H1 (cell line): ENCODE measurements around the gene MAP4. TPM values are rescaled to one million over a fixed set of nuclear protein-coding genes. Genes with fewer than 3 reads are reported as not detected.

Experiments
- CHD2 ChIP-seq: IDR thresholded peaks from 2 replicates; pipeline ENCODE4 v1.6.1; 2012; ENCODE audit warnings: low read length, improper control_type of control experiment
- EP300 ChIP-seq, 2 experiments: IDR thresholded peaks; 1 replicate in 1 of 2; 2 replicates in 1 of 2; pipeline ENCODE4 v1.6.1; 2011 to 2012; ENCODE audit warnings: low read depth in 2 of 2, low read length in 2 of 2, mild to moderate bottlenecking in 2 of 2, borderline replicate concordance in 1 of 2, inconsistent platforms in 1 of 2, moderate library complexity in 1 of 2
- HDAC2 ChIP-seq, 2 experiments: fragments of 300-600 bp in 1 of 2; sonication (generic) in 1 of 2; IDR thresholded peaks; 2 replicates each; pipeline ENCODE4 v1.6.1; 2011 to 2012; ENCODE audit warnings: low read depth in 2 of 2, low read length in 2 of 2, mild to moderate bottlenecking in 2 of 2, moderate library complexity in 2 of 2, borderline replicate concordance in 1 of 2, inconsistent platforms in 1 of 2
- SP2 ChIP-seq: IDR thresholded peaks from 2 replicates; pipeline ENCODE4 v1.6.1; 2012; ENCODE audit warnings: mild to moderate bottlenecking, low read length, inconsistent platforms
- polyA plus RNA-seq, 7 experiments: library from polyadenylated mRNA; depleted of rRNA in 3 of 7; stranded (reverse) in 5 of 7; unstranded in 2 of 7; fragments of >200 nt in 5 of 7; fragments of 200-250 nt in 2 of 7; gene quantifications; 1 replicate in 5 of 7; 2 replicates in 1 of 7; 4 replicates in 1 of 7; pipeline versions ENCODE4 v1.2.1 to v1.2.3, GENCODE V29; 2011 to 2013; ENCODE audit warnings: missing spikeins in 2 of 7, mixed read lengths in 2 of 7
- total RNA-seq: library from RNA; stranded (reverse); fragmentation: NEBNext Ultra II Directional; extraction: Animal tissue kit (Norgen Biotek cat#: 25700); gene quantifications from 2 replicates; pipeline ENCODE4 v1.2.1, GENCODE V29; 2021

MAP4 gene
- total and polyA plus RNA-seq, 2 of the 8 experiments (the other 6 are each of a cell fraction or from before 2014, with no cell fraction given) = 67.0 to 179 TPM

DNA sequence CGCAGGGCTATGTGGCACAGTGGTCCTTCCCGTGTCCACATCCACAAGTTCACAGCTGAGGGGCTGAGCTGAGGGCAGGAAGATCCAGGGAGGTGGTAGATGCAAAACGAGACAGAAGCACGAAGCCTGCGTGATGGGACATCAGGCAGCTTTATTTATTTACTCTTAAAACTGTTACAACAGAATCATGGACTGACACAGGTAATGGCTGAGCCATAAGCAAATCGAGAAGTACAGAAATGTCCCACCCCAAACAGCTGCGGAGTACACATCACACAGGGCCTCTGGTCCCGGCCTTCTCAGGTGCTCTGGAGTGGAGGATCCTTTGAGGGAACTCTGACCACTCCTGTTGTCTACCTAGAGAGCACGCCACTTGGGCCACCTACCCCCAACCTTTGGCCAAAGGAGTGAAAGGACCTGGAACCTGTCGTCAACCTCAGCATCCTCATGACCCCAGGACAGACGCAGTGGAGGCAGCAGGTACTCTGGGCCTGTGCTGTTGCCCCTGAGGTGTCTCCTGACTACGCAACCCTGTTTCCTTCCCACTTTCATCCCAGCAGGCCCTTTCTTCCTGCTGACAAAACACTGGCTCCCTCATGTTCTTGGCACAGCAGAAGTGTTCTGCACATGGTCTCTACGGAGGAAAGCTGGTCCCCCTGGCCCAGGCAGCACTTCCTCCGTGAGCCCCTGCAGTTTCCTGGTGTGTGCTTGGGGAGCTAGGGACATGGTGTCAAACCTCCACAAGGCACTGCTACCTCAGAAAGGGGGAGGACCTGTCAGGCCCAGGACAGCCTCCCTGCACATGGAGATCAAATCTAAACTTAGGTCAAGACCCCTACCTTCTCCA lies 165.4 kb downstream of the MAP4 start (continued):
- TF ChIP-seq HDAC2 (IDR thresholded peaks at IDR 0.05; ENCODE audit: borderline replicate concordance in 1 of 2, low read depth in 2 of 2, low read length in 2 of 2) (no peak), EP300 (IDR thresholded peaks at IDR 0.05; ENCODE audit: borderline replicate concordance in 1 of 2, low read depth in 2 of 2, low read length in 2 of 2) (no peak), SP2 (no peak), CHD2 (no peak)
